Urinary bladder (tissue), 4 donors: ENCODE results near the gene CEP85L. TPM values are rescaled to one million over a fixed set of nuclear protein-coding genes. Genes with fewer than 3 reads are reported as not detected.

Experiments
- DNase-seq: peaks from one replicate; pipeline ENCODE4 v3.0.0-alpha.2; 2015; ENCODE audit errors: extremely low spot score
- H3K27ac ChIP-seq: one replicate; pipeline ENCODE4 v1.5.1; 2013; ENCODE audit warnings: low read depth, mild to moderate bottlenecking, moderate library complexity
- H3K36me3 ChIP-seq: one replicate; pipeline ENCODE4 v1.6.1; 2013; ENCODE audit warnings: mild to moderate bottlenecking, moderate library complexity; ENCODE audit not compliant: insufficient read depth
- H3K4me1 ChIP-seq: one replicate; pipeline ENCODE4 v1.6.1; 2013; ENCODE audit warnings: mild to moderate bottlenecking, moderate library complexity; ENCODE audit not compliant: insufficient read depth
- H3K4me3 ChIP-seq: one replicate; pipeline ENCODE4 v1.5.1; 2013; ENCODE audit warnings: low read depth, low read length
- WGBS: extraction: QIAGEN DNeasy Blood & Tissue Kit; methylation state at CpG from one replicate; pipeline ENCODE4 v1.1.7; 2013; 5-methylcytosine and 5-hydroxymethylcytosine counted together
- polyA plus RNA-seq: library from polyadenylated mRNA; stranded (reverse); fragments of 200-250 nt; gene quantifications from one replicate; pipeline ENCODE4 v1.2.3, GENCODE V29; 2013
- total RNA-seq: library from RNA; depleted of rRNA; stranded (reverse); fragments of >200 nt; gene quantifications from one replicate; pipeline ENCODE4 v1.2.3, GENCODE V29; 2014
- donor health status: healthy with polysubstance abuse.
- donor health status: healthy.

The CEP85L gene
- total and polyA plus RNA-seq, 2 donors: 7.8 to 73.4 TPM

- no peak for DNase-seq
- WGBS: 72% methylated on average over 3 of the region's 3 CpGs
- no peak overlapping the region for H3K27ac ChIP-seq
- no peaks in the 10 kb centered on the region for H3K4me1 ChIP-seq
- H3K4me3 ChIP-seq: no peak overlapping the region
- H3K36me3 ChIP-seq: no peaks in the 10 kb centered on the region
Measured at GRCh38 chr6:118514689-118515088, 136.7 kb downstream of the CEP85L start.

GRCh38 chr6:118511930-118512715 is 139.3 kb downstream of the CEP85L start:
- H3K36me3 ChIP-seq: no peaks in the 10 kb centered on the region
- H3K4me1 ChIP-seq: no peaks in the 10 kb centered on the region
- H3K27ac ChIP-seq: no peak overlapping the region
- H3K4me3 ChIP-seq: no peak overlapping the region
- 95% methylated on average over 4 of the region's 4 CpGs for WGBS
- DNase-seq: no peak

DNA sequence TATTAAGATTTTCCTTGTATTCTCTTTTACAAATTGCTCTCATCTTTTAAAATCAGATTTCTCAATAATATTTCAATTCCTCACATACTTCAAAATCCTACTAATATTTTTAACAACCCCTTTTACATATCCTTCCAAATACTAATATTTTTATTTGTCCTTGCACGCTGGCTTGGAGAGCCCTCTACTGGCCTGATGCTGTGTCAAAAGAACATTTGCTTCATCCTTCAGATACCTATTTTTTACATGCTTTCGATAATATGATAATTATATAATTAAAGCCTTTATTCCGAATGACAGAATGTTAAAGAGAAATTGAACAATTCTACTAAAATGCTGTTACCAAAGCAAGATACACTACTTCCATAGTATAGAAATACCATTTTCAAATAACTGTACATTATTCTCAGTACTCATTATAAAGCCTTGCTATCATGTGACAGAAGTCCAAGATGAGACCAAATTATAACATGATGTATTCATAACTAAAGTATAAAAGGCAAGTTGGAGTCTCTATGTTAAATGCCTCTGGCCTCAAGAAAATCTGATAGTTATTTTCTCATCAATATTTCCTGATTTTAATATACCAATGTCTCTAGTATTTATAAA is 142.3 kb downstream of the CEP85L start:
- no peaks in the 10 kb centered on the region for H3K36me3 ChIP-seq
- 57% methylated on average over 3 of the region's 3 CpGs for WGBS
- no peaks in the 10 kb centered on the region for H3K4me1 ChIP-seq
- H3K27ac ChIP-seq: no peak overlapping the region
- no peak for DNase-seq
- H3K4me3 ChIP-seq: no peak overlapping the region

- no peaks in the 10 kb centered on the region for H3K36me3 ChIP-seq
- H3K4me3 ChIP-seq: no peak overlapping the region
- H3K4me1 ChIP-seq: no peaks in the 10 kb centered on the region
- 96% methylated on average over 1 of the region's 1 CpG for WGBS
- no peak for DNase-seq
- H3K27ac ChIP-seq: no peak overlapping the region
Measured at GRCh38 chr6:118507636-118508035, 143.8 kb downstream of the CEP85L start.

DNA sequence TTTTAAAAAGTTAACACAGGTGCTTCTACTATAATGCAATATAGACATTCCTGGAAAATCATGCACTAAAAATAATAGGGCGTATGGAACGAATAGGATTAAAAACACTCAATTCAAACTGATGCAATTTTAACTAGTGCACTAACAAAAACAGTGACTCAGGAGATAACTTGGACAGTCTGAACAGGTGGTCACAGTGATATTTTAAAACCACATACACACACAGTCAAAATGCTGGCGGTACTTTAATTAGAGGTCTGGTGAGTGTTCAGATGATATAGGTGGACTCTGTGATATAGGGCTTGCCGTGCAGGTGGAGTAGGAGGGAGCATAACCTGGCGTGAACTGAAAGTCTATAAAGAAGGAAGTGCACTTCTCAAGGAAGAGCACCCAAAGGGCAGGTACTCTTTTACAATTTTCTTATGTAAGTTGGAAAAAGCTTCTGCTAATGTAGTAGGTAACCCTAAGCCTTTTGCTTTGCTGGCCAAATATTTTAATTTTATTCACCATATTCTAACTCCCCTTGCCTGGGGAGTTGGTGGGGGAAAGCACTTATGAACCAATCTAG is 145.2 kb downstream of the CEP85L start:
- Histone ChIP-seq H3K36me3 (no peaks in the 10 kb centered on the region), H3K4me1 (no peaks in the 10 kb centered on the region), H3K4me3 (no peak overlapping the region), H3K27ac (no peak overlapping the region)
- WGBS: 88% methylated on average over 5 of the region's 5 CpGs
- DNase-seq: no peak

DNA sequence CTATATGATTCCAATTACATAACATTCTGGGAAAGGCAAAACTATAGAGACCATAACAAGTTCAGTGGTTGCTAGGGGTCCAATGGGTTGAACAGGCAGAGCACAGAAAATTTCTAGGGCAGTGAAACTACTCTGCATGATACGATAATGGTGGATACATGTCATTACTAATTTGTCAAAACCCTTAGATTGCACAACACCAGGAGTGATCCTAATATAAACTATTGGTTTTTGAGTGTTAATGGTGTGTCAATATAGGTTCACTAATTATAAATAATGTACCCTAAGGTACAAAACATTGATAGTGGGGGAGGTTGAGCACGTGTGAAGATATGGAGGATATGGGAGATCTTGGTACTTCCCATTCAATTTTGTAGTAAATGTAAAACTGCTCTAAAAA is 145.7 kb downstream of the CEP85L start:
- Histone ChIP-seq H3K36me3 (no peaks in the 10 kb centered on the region), H3K27ac (no peak overlapping the region), H3K4me3 (no peak overlapping the region), H3K4me1 (no peaks in the 10 kb centered on the region)
- no peak for DNase-seq
- 94% methylated on average over 2 of the region's 2 CpGs for WGBS

DNA sequence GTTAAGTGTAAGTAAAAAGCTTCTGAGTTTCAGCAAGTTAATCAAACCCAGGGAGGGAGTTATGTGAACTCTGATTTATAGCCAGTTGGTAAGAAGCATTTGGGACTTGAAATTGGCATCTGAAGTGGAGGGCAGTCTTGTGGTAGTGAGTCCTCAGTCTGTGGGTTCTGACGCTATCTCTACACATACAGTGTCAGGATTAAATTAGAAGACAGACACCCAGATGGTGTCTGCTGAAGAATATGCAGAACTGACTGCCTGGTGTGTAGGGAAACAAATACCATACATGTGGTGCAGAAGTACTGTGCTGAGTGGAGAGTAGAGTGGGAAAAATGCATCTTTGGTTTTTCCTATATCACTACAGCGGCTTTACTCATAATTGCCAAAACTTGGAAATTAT is 146.8 kb downstream of the CEP85L start:
- Histone ChIP-seq H3K36me3 (no peaks in the 10 kb centered on the region), H3K27ac (no peak overlapping the region), H3K4me1 (no peaks in the 10 kb centered on the region), H3K4me3 (no peak overlapping the region)
- DNase-seq: no peak
- 98% methylated on average over 2 of the region's 2 CpGs for whole genome bisulfite sequencing

- no peak overlapping the region for H3K27ac ChIP-seq
- H3K36me3 ChIP-seq: no peaks in the 10 kb centered on the region
- no peak overlapping the region for H3K4me3 ChIP-seq
- no peaks in the 10 kb centered on the region for H3K4me1 ChIP-seq
- WGBS: 63% methylated on average over 2 of the region's 2 CpGs
- DNase-seq: no peak
Measured at GRCh38 chr6:118502169-118502568, 149.2 kb downstream of the CEP85L start.

- Histone ChIP-seq H3K4me3 (no peak overlapping the region), H3K27ac (no peak overlapping the region), H3K36me3 (no peaks in the 10 kb centered on the region), H3K4me1 (no peaks in the 10 kb centered on the region)
- 73% methylated on average over 1 of the region's 1 CpG for WGBS
- no peak for DNase-seq
Measured at GRCh38 chr6:118501765-118502164, 149.6 kb downstream of the CEP85L start.

GRCh38 chr6:118501099-118501498 is 150.3 kb downstream of the CEP85L start:
- H3K27ac ChIP-seq: no peak overlapping the region
- H3K4me3 ChIP-seq: no peak overlapping the region
- H3K36me3 ChIP-seq: no peaks in the 10 kb centered on the region
- DNase-seq: no peak
- WGBS: 86% methylated on average over 5 of the region's 5 CpGs
- no peaks in the 10 kb centered on the region for H3K4me1 ChIP-seq

GRCh38 chr6:118500130-118501015 is 151.0 kb downstream of the CEP85L start:
- DNase-seq: no peak
- Histone ChIP-seq H3K4me1 (no peaks in the 10 kb centered on the region), H3K4me3 (no peak overlapping the region), H3K36me3 (no peaks in the 10 kb centered on the region), H3K27ac (no peak overlapping the region)
- 94% methylated on average over 10 of the region's 10 CpGs for WGBS

- Histone ChIP-seq H3K4me3 (no peak overlapping the region), H3K27ac (no peak overlapping the region), H3K4me1 (no peaks in the 10 kb centered on the region), H3K36me3 (no peaks in the 10 kb centered on the region)
- 97% methylated on average over 5 of the region's 5 CpGs for WGBS
- DNase-seq: no peak
Measured at GRCh38 chr6:118495485-118496280, 155.7 kb downstream of the CEP85L start.

GRCh38 chr6:118494091-118494490 is 157.3 kb downstream of the CEP85L start:
- no peak for DNase-seq
- Histone ChIP-seq H3K4me3 (no peak overlapping the region), H3K27ac (no peak overlapping the region), H3K4me1 (no peaks in the 10 kb centered on the region), H3K36me3 (no peaks in the 10 kb centered on the region)
- WGBS: 72% methylated on average over 3 of the region's 3 CpGs
